Lower leg skin (tissue), 4 donors: ENCODE data around the gene FUS. TPM values are rescaled to one million over a fixed set of nuclear protein-coding genes. Genes with fewer than 3 reads are reported as not detected.

ENCODE experiments used
- DNase-seq, 2 donors: peaks; one replicate each; pipeline ENCODE4 v3.0.0-alpha.2; 2019; ENCODE audit warnings: low spot score in 2 of 2
- H3K4me3 ChIP-seq: fragments of 200-600 bp; sonication (generic); 2 replicates; pipeline ENCODE4 v1.5.1; 2017; ENCODE audit warnings: mild to moderate bottlenecking, low read depth; ENCODE audit not compliant: poor library complexity, severe bottlenecking
- CTCF ChIP-seq, 3 donors: fragments of 450-650 bp; IDR thresholded peaks; one replicate each; pipeline ENCODE4 v1.5.1; 2016; ENCODE audit warnings: antibody characterized with exemption in 3 of 3, mild to moderate bottlenecking in 3 of 3, moderate library complexity in 2 of 3
- POLR2A ChIP-seq, 2 donors: fragments of 450-650 bp; IDR thresholded peaks; one replicate each; pipeline ENCODE4 v1.6.1; 2016 to 2017; ENCODE audit warnings: antibody characterized with exemption in 2 of 2, mild to moderate bottlenecking in 1 of 2, moderate library complexity in 1 of 2
- WGBS, 2 donors: methylation state at CpG; one replicate each; pipeline ENCODE4 v1.1.5; 2018; 5-methylcytosine and 5-hydroxymethylcytosine counted together
- intact Hi-C: fragments of 100-400 bp; cut with DNase I; formaldehyde crosslinking; loops from one replicate; pipeline ENCODE4 v1.15.0; 2023; ENCODE audit warnings: low total_unique reads
- total RNA-seq, 4 donors: library from RNA; depleted of rRNA; stranded (reverse); fragments of >200 nt; gene quantifications; one replicate each; pipeline ENCODE4 v1.1.0, GENCODE V29; 2016

Gene FUS
- total RNA-seq, 4 donors from 2014 or later = 31.9 to 55.8 (median 34.9) TPM

GRCh38 chr16:31132303-31132979 is 47.5 kb upstream of the FUS start:
- intact Hi-C loops = no loop called here
- H3K4me3 ChIP-seq = no peak overlapping the region
- no peak for TF ChIP-seq CTCF (IDR thresholded peaks at IDR 0.05)
- no peak for TF ChIP-seq POLR2A (IDR thresholded peaks at IDR 0.05)
- DNase-seq = no peak
- 62 to 78% methylated on average over 17 to 20 of the region's 20 CpGs for WGBS, 2 donors

- no peak for DNase-seq
- WGBS, 2 donors = 86 to 93% methylated on average over 5 to 6 of the region's 6 CpGs
- H3K4me3 ChIP-seq = no peak overlapping the region
- TF ChIP-seq CTCF (IDR thresholded peaks at IDR 0.05) = no peak
- TF ChIP-seq POLR2A (IDR thresholded peaks at IDR 0.05) = no peak
- intact Hi-C loops = no loop called here
Measured at GRCh38 chr16:31133046-31133501, 46.9 kb upstream of the FUS start.

GRCh38 chr16:31134091-31134571 is 45.8 kb upstream of the FUS start:
- intact Hi-C loops = no loop called here
- no peak overlapping the region for H3K4me3 ChIP-seq
- 40 to 52% methylated on average over 5 of the region's 5 CpGs for WGBS, 2 donors
- no peak for DNase-seq
- TF ChIP-seq CTCF (IDR thresholded peaks at IDR 0.05) (no peak), POLR2A (IDR thresholded peaks at IDR 0.05) (no peak)

- intact Hi-C loops = no loop called here
- H3K4me3 ChIP-seq = peak overlapping the region; percentile 33
- 18 to 22% methylated on average over 18 of the region's 18 CpGs for WGBS, 2 donors
- peak in 1 of 2 donors; percentile 86 for DNase-seq
- TF ChIP-seq CTCF (IDR thresholded peaks at IDR 0.05) (no peak), POLR2A (IDR thresholded peaks at IDR 0.05) (no peak)
Measured at GRCh38 chr16:31134625-31135534, 45.1 kb upstream of the FUS start.

GRCh38 chr16:31135535-31136286 is 44.2 kb upstream of the FUS start, which contains the start of gene PRSS8:
PRSS8 (minus strand) TSS chr16:31135727; CDS start chr16:31135498, 229 bp downstream.
- peak; percentile 70 to 91 for DNase-seq
- intact Hi-C loops = no loop called here
- peak within 1 kb of the TSS; percentile 33 for H3K4me3 ChIP-seq
- 44 to 45% methylated on average over 11 to 21 of the region's 22 CpGs for WGBS, 2 donors
- TF ChIP-seq POLR2A (IDR thresholded peaks at IDR 0.05) (no peak), CTCF (IDR thresholded peaks at IDR 0.05) (peak in 1 of 3 donors; percentile 18)
